K562 (cell line): ENCODE measurements around the gene PRICKLE4. TPM values are rescaled to one million over a fixed set of nuclear protein-coding genes. Genes with fewer than 3 reads are reported as not detected.

Experiments used
- C11orf30 ChIP-seq: fragments of 450-650 bp; IDR thresholded peaks from 2 replicates; pipeline ENCODE4 v1.6.1; 2016; ENCODE audit warnings: low read depth, mild to moderate bottlenecking
- DPF2 ChIP-seq: fragments of 450-650 bp; IDR thresholded peaks from 2 replicates; pipeline ENCODE4 v1.6.1; 2016
- EHMT2 ChIP-seq: fragments of 450-650 bp; IDR thresholded peaks from 2 replicates; pipeline ENCODE4 v1.6.1; 2018; ENCODE audit warnings: antibody characterized with exemption
- FOXJ2 ChIP-seq: fragments of 200-800 bp; sonication (Bioruptor generic); IDR thresholded peaks from 2 replicates; pipeline ENCODE4 v1.6.1; 2016; ENCODE audit warnings: missing genetic modification characterization, missing compliant biosample characterization
- GATA2 ChIP-seq: sonication (generic); formaldehyde crosslinking; IDR thresholded peaks from 2 replicates; pipeline ENCODE4 v1.4.0; 2020; ENCODE audit warnings: mild to moderate bottlenecking, missing genetic modification reagents
- GTF2E2 ChIP-seq: fragments of 200-800 bp; sonication (Bioruptor generic); IDR thresholded peaks from 2 replicates; pipeline ENCODE4 v1.6.1; 2016; ENCODE audit warnings: missing genetic modification characterization, missing compliant biosample characterization
- MAFG ChIP-seq: fragments of 450-650 bp; conservative IDR thresholded peaks from 2 replicates; pipeline ENCODE4 v1.6.1; 2016; ENCODE audit warnings: missing genetic modification characterization, missing compliant biosample characterization
- MEIS2 ChIP-seq: fragments of 450-650 bp; IDR thresholded peaks from 2 replicates; pipeline ENCODE4 v1.6.1; 2014; ENCODE audit warnings: mild to moderate bottlenecking; ENCODE audit not compliant: partially characterized antibody
- RAD21 ChIP-seq, 2 experiments: fragments of 250-450 bp in 1 of 2; fragments of 450-650 bp in 1 of 2; sonication (Bioruptor Pico) in 1 of 2; formaldehyde crosslinking in 1 of 2; IDR thresholded peaks in 1 of 2; conservative IDR thresholded peaks in 1 of 2; 2 replicates each; pipeline versions ENCODE4 v1.4.0 to v1.8.0; 2020 to 2022; ENCODE audit warnings: mild to moderate bottlenecking in 2 of 2, moderate library complexity in 1 of 2
- SOX6 ChIP-seq: fragments of 450-650 bp; IDR thresholded peaks from 2 replicates; pipeline ENCODE4 v1.6.1; 2014; ENCODE audit warnings: mild to moderate bottlenecking
- TCF3 ChIP-seq: sonication (generic); formaldehyde crosslinking; IDR thresholded peaks from 2 replicates; pipeline ENCODE4 v1.4.0; 2020; ENCODE audit warnings: mild to moderate bottlenecking, missing genetic modification reagents
- YY1 ChIP-seq, 3 experiments: IDR thresholded peaks; 2 replicates each; pipeline ENCODE4 v1.6.1; 2011; ENCODE audit warnings: low read length in 2 of 3, mild to moderate bottlenecking in 2 of 3, moderate library complexity in 2 of 3, borderline replicate concordance in 1 of 3, control low read depth in 1 of 3, low read depth in 1 of 3; ENCODE audit not compliant: insufficient read depth in 3 of 3, insufficient replicate concordance in 2 of 3, control insufficient read depth in 1 of 3, insufficient read length in 1 of 3; ENCODE audit errors: extremely low read depth in 1 of 3
- ZNF316 ChIP-seq: fragments of 450-650 bp; IDR thresholded peaks from 2 replicates; pipeline ENCODE4 v1.6.1; 2016
- ZNF584 ChIP-seq: fragments of 200-800 bp; sonication (Bioruptor generic); IDR thresholded peaks from 2 replicates; pipeline ENCODE4 v1.6.1; 2016; ENCODE audit warnings: low read depth, mild to moderate bottlenecking, missing genetic modification characterization, missing compliant biosample characterization
- polyA plus RNA-seq, 8 experiments: library from polyadenylated mRNA; depleted of rRNA in 4 of 8; stranded (reverse) in 5 of 8; unstranded in 3 of 8; fragments of >200 nt; fragmentation: Nextera tagmentation in 2 of 8; fragmentation: Illumina TruSeq in 1 of 8; extraction: Ambion mirVana in 2 of 8; extraction: Trizol in 1 of 8; gene quantifications; 2 replicates each; pipeline versions ENCODE4 v1.2.1 to v1.2.3, GENCODE V29; 2011 to 2014; ENCODE audit warnings: inconsistent platforms in 1 of 8, missing spikeins in 1 of 8
- total RNA-seq, 7 experiments: library from RNA; depleted of rRNA in 6 of 7; stranded (reverse); fragments of >200 nt in 6 of 7; fragmentation: Illumina TruSeq in 2 of 7; extraction: Trizol in 2 of 7; gene quantifications; 2 replicates each; pipeline versions ENCODE4 v1.2.1 to v1.2.3, GENCODE V29; 2011 to 2021; ENCODE audit warnings: low replicate concordance in 1 of 7
- TF ChIP-seq, protein P1 (sequence below): fragments of 450-650 bp; IDR thresholded peaks from 2 replicates; pipeline ENCODE4 v1.7.0; 2016; ENCODE audit warnings: borderline replicate concordance
- TF ChIP-seq, protein P2 (sequence below): fragments of 450-650 bp; IDR thresholded peaks from 2 replicates; pipeline ENCODE4 v1.6.1; 2016
- TF ChIP-seq, protein P3 (sequence below), 2 experiments: fragments of 450-650 bp; IDR thresholded peaks; 2 replicates each; pipeline ENCODE4 v1.6.1; 2016
- TF ChIP-seq, protein P4 (sequence below): fragments of 200-800 bp; sonication (Bioruptor generic); IDR thresholded peaks from 2 replicates; pipeline ENCODE4 v1.6.1; 2017; ENCODE audit warnings: missing genetic modification characterization, missing compliant biosample characterization

Gene PRICKLE4
- total and polyA plus RNA-seq, 9 of the 15 experiments (the other 6 are each of a cell fraction or from before 2014, with no cell fraction given): 0.20 to 0.32 (median 0.27) TPM; not detected in 6

DNA sequence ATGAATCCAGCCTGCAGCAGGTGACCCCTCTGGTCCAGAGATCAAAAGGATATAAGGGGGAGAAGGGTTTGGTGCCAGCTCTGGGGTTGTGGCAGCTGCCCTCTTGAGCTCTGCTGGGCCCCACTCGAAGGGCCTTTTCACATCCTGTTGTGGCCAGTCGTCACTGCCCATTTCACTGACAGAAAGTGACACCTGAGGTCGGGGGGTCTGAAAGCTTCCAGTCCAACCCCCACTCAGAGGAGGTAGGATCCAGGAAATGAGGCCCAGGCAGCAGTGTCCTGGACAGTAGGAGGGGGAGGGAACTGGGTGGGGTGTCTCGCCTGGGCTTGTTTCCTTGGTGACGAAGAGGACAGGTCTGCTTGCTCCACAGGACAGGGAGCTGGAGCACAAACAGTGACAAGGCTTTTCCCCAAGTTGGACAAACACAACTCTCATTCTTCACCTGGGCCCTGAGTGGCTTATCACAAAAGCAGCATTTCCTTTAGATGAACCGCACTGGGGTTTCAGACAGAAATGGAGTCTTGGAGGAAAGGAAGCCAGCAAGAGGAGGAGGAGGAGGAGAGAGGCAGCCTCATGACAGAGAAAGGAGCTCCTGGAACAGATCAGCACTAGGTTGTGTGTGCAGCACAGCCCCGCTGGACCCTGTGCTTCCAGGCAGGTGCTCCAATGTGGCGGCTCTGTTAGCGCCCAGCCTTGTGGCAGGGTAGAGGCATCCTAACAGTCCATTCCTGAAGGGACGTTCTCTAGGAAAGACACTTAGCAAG, 11.9 kb upstream of the PRICKLE4 start (continued):
- TF ChIP-seq, protein P1, sequence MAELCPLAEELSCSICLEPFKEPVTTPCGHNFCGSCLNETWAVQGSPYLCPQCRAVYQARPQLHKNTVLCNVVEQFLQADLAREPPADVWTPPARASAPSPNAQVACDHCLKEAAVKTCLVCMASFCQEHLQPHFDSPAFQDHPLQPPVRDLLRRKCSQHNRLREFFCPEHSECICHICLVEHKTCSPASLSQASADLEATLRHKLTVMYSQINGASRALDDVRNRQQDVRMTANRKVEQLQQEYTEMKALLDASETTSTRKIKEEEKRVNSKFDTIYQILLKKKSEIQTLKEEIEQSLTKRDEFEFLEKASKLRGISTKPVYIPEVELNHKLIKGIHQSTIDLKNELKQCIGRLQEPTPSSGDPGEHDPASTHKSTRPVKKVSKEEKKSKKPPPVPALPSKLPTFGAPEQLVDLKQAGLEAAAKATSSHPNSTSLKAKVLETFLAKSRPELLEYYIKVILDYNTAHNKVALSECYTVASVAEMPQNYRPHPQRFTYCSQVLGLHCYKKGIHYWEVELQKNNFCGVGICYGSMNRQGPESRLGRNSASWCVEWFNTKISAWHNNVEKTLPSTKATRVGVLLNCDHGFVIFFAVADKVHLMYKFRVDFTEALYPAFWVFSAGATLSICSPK: no peak
- 0 out of 2 replicates have a peak, but pooled peaks have one; percentile 27 for TF ChIP-seq GATA2 (CRISPR knock-in tag)
- TF ChIP-seq MEIS2: peak; percentile 4
- no peak for TF ChIP-seq GTF2E2
- peak; percentile 52; the same call in 1 of the 2 replicates for TF ChIP-seq DPF2
- TF ChIP-seq MAFG (tag): peak; percentile 45
- 0 out of 2 replicates have a peak, but pooled peaks have one; percentile 46 for TF ChIP-seq ZNF584
- peak; percentile 49 for TF ChIP-seq C11orf30
- 0 out of 4 replicates have a peak, but pooled peaks of 1 of the 2 experiments have one; percentile 7 for TF ChIP-seq RAD21 (CRISPR knock-in tag; conservative IDR thresholded peaks at IDR 0.05 in 1 of 2, IDR thresholded peaks at IDR 0.05 in 1 of 2)
- TF ChIP-seq YY1 (IDR thresholded peaks at IDR 0.05; ENCODE audit: borderline replicate concordance in 1 of 3, control insufficient read depth in 1 of 3, extremely low read depth in 1 of 3, insufficient read depth in 3 of 3, insufficient read length in 1 of 3, insufficient replicate concordance in 2 of 3, low read depth in 1 of 3, low read length in 2 of 3): peak in 1 of 3 experiments; percentile 43
- TF ChIP-seq FOXJ2 (tag): peak; percentile 35; the same call in 1 of the 2 replicates
- TF ChIP-seq, protein P2, sequence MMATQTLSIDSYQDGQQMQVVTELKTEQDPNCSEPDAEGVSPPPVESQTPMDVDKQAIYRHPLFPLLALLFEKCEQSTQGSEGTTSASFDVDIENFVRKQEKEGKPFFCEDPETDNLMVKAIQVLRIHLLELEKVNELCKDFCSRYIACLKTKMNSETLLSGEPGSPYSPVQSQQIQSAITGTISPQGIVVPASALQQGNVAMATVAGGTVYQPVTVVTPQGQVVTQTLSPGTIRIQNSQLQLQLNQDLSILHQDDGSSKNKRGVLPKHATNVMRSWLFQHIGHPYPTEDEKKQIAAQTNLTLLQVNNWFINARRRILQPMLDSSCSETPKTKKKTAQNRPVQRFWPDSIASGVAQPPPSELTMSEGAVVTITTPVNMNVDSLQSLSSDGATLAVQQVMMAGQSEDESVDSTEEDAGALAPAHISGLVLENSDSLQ: peak; percentile 52; the same call in 1 of the 2 replicates
- TF ChIP-seq EHMT2: 0 out of 2 replicates have a peak, but pooled peaks have one; percentile 43
- TF ChIP-seq, protein P3, sequence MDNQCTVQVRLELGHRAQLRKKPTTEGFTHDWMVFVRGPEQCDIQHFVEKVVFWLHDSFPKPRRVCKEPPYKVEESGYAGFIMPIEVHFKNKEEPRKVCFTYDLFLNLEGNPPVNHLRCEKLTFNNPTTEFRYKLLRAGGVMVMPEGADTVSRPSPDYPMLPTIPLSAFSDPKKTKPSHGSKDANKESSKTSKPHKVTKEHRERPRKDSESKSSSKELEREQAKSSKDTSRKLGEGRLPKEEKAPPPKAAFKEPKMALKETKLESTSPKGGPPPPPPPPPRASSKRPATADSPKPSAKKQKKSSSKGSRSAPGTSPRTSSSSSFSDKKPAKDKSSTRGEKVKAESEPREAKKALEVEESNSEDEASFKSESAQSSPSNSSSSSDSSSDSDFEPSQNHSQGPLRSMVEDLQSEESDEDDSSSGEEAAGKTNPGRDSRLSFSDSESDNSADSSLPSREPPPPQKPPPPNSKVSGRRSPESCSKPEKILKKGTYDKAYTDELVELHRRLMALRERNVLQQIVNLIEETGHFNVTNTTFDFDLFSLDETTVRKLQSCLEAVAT (IDR thresholded peaks at IDR 0.05): 0 out of 4 replicates have a peak, but pooled peaks of 1 of the 2 experiments have one; percentile 7
- TF ChIP-seq, protein P4, sequence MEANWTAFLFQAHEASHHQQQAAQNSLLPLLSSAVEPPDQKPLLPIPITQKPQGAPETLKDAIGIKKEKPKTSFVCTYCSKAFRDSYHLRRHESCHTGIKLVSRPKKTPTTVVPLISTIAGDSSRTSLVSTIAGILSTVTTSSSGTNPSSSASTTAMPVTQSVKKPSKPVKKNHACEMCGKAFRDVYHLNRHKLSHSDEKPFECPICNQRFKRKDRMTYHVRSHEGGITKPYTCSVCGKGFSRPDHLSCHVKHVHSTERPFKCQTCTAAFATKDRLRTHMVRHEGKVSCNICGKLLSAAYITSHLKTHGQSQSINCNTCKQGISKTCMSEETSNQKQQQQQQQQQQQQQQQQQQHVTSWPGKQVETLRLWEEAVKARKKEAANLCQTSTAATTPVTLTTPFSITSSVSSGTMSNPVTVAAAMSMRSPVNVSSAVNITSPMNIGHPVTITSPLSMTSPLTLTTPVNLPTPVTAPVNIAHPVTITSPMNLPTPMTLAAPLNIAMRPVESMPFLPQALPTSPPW: peak; percentile 73
- peak; percentile 44; the same call in 1 of the 2 replicates for TF ChIP-seq ZNF316
- peak; percentile 46 for TF ChIP-seq TCF3 (CRISPR knock-in tag)
- TF ChIP-seq SOX6: peak; percentile 53
